HG03521 (cell line): ENCODE results near the gene WNT7B.
"Not testable (repeated sequence)": the region's sequence is repeated elsewhere in the genome, so short reads cannot be mapped to it uniquely, and the experiment has no call there.

Experiments
- ATAC-seq: cut with Tn5 transposase; IDR thresholded peaks from one replicate; pipeline ENCODE4 v1.9.1; 2021; ENCODE audit warnings: mild to moderate bottlenecking, moderate library complexity; ENCODE audit not compliant: unreplicated experiment

Gene WNT7B

GRCh38 chr22:46008836-46009596 is 32.1 kb upstream of the WNT7B start:
- no peak for ATAC-seq

- ATAC-seq, result no peak
These were observed 31.3 kb upstream of the WNT7B start for GRCh38 chr22:46008291-46008690.

GRCh38 chr22:46007848-46008261 is 30.9 kb upstream of the WNT7B start:
- ATAC-seq, result no peak

GRCh38 chr22:46007003-46007847 is 30.3 kb upstream of the WNT7B start:
- no peak for ATAC-seq

GRCh38 chr22:46006379-46007002 is 29.5 kb upstream of the WNT7B start:
- no peak for ATAC-seq

GRCh38 chr22:46005116-46005705 is 28.2 kb upstream of the WNT7B start:
- ATAC-seq, result not testable (repeated sequence)

GRCh38 chr22:46004105-46004866 is 27.3 kb upstream of the WNT7B start:
- ATAC-seq, result no peak

- ATAC-seq, result no peak
These were observed 26.5 kb upstream of the WNT7B start for GRCh38 chr22:46003271-46004091.

- no peak for ATAC-seq
These were observed 25.9 kb upstream of the WNT7B start for GRCh38 chr22:46002757-46003270.

- ATAC-seq, result no peak
These were observed 24.6 kb upstream of the WNT7B start for GRCh38 chr22:46001426-46002106.

- ATAC-seq, result no peak
These were observed 24.1 kb upstream of the WNT7B start for GRCh38 chr22:46001046-46001425.

- ATAC-seq, result no peak
These were observed 23.4 kb upstream of the WNT7B start for GRCh38 chr22:46000081-46001027.

GRCh38 chr22:45999379-45999971 is 22.5 kb upstream of the WNT7B start:
- no peak for ATAC-seq

- no peak for ATAC-seq
These were observed 21.8 kb upstream of the WNT7B start for GRCh38 chr22:45998638-45999378.

- ATAC-seq, result no peak
These were observed 21.0 kb upstream of the WNT7B start for GRCh38 chr22:45997777-45998637.
